GM12878 (cell line): ENCODE data around the gene ZNF365. TPM values are rescaled to one million over a fixed set of nuclear protein-coding genes. Genes with fewer than 3 reads are reported as not detected.

Source experiments
- ASH2L ChIP-seq: fragments of 300-600, 200-600 bp; sonication (generic); IDR thresholded peaks from 2 replicates; pipeline ENCODE4 v1.6.1; 2017; ENCODE audit warnings: low read depth, mild to moderate bottlenecking, borderline replicate concordance
- GATAD2B ChIP-seq: fragments of 450-650 bp; conservative IDR thresholded peaks from 2 replicates; pipeline ENCODE4 v1.6.1; 2017; ENCODE audit warnings: low read depth, mild to moderate bottlenecking, moderate library complexity
- NR2C1 ChIP-seq: fragments of 450-650 bp; IDR thresholded peaks from 2 replicates; pipeline ENCODE4 v1.6.1; 2017; ENCODE audit warnings: antibody characterized with exemption, mild to moderate bottlenecking, moderate library complexity
- PML ChIP-seq: IDR thresholded peaks from 2 replicates; pipeline ENCODE4 v1.6.1; 2012; ENCODE audit warnings: low read length, inconsistent platforms
- RUNX3 ChIP-seq: IDR thresholded peaks from 2 replicates; pipeline ENCODE4 v1.6.1; 2012; ENCODE audit warnings: low read length, inconsistent platforms
- SMARCA5 ChIP-seq: fragments of 450-650 bp; IDR thresholded peaks from 2 replicates; pipeline ENCODE4 v1.6.1; 2017; ENCODE audit warnings: mild to moderate bottlenecking
- TCF12 ChIP-seq: IDR thresholded peaks from 2 replicates; pipeline ENCODE4 v1.6.1; 2011; ENCODE audit warnings: low read depth, mild to moderate bottlenecking, low read length
- ZNF274 ChIP-seq: IDR thresholded peaks from one replicate; pipeline ENCODE4 v1.8.0; 2011; ENCODE audit not compliant: insufficient read length, insufficient read depth
- polyA plus RNA-seq, 11 experiments: library from polyadenylated mRNA; depleted of rRNA in 4 of 11; unstranded in 6 of 11; stranded (reverse) in 5 of 11; fragments of >200 nt; fragmentation: Nextera tagmentation in 4 of 11; fragmentation: Illumina TruSeq in 1 of 11; extraction: Ambion mirVana in 4 of 11; extraction: Trizol in 1 of 11; gene quantifications; 1 replicate in 1 of 11; 2 replicates in 10 of 11; pipeline versions ENCODE4 v1.2.1 to v1.2.3, GENCODE V29; 2011 to 2016; ENCODE audit warnings: inconsistent platforms in 2 of 11, missing spikeins in 2 of 11, low read depth in 1 of 11
- total RNA-seq, 4 experiments: library from RNA; depleted of rRNA in 3 of 4; stranded (reverse); fragments of >200 nt in 3 of 4; fragmentation: Illumina TruSeq in 1 of 4; extraction: Trizol in 1 of 4; gene quantifications; 2 replicates each; pipeline versions ENCODE4 v1.2.1 to v1.2.3, GENCODE V29; 2013 to 2021
- TF ChIP-seq, protein P1 (sequence below): fragments of 450-650 bp; IDR thresholded peaks from 2 replicates; pipeline ENCODE4 v1.6.1; 2017; ENCODE audit warnings: mild to moderate bottlenecking, low read depth, inconsistent platforms; ENCODE audit not compliant: poor library complexity, severe bottlenecking
- TF ChIP-seq, protein P2 (sequence below): IDR thresholded peaks from 2 replicates; pipeline ENCODE4 v1.6.1; 2012; ENCODE audit warnings: low read length, inconsistent platforms
- TF ChIP-seq, protein P3 (sequence below): IDR thresholded peaks from 2 replicates; pipeline ENCODE4 v1.6.1; 2012; ENCODE audit warnings: low read depth, low read length, improper control_type of control experiment

Gene ZNF365
- total and polyA plus RNA-seq, 10 of the 15 experiments (the other 5 are each of a cell fraction or from before 2014, with no cell fraction given) = 0.08 TPM; not detected in 9

DNA sequence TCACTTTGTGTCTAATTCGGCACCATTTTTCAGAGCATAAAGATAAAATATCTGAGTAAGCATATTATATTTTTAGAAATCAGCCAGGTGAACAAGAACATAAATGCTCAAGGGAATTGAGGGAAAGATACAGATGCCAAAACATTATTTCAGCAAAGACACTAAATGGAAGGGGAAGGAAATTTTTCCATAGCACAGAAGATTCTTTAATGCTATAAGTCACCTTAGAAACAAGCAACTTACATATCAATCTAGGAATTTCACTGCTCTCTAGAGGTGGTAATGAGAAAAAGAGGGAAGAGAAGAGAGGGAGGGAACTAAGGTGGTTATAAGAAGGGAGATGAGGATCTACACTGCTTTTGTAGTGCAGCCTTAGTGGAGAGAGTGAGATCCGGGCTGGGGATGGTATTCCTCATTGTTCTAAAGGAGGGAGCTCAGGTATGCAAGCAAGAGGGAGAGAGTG, 20.4 kb downstream of the ZNF365 start (continued):
- TF ChIP-seq GATAD2B (no peak), NR2C1 (no peak), PML (no peak), RUNX3 (no peak), TCF12 (no peak), ASH2L (no peak), ZNF274 (no peak), SMARCA5 (no peak)
- TF ChIP-seq, protein P1, sequence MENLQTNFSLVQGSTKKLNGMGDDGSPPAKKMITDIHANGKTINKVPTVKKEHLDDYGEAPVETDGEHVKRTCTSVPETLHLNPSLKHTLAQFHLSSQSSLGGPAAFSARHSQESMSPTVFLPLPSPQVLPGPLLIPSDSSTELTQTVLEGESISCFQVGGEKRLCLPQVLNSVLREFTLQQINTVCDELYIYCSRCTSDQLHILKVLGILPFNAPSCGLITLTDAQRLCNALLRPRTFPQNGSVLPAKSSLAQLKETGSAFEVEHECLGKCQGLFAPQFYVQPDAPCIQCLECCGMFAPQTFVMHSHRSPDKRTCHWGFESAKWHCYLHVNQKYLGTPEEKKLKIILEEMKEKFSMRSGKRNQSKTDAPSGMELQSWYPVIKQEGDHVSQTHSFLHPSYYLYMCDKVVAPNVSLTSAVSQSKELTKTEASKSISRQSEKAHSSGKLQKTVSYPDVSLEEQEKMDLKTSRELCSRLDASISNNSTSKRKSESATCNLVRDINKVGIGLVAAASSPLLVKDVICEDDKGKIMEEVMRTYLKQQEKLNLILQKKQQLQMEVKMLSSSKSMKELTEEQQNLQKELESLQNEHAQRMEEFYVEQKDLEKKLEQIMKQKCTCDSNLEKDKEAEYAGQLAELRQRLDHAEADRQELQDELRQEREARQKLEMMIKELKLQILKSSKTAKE = no peak
- TF ChIP-seq, protein P2, sequence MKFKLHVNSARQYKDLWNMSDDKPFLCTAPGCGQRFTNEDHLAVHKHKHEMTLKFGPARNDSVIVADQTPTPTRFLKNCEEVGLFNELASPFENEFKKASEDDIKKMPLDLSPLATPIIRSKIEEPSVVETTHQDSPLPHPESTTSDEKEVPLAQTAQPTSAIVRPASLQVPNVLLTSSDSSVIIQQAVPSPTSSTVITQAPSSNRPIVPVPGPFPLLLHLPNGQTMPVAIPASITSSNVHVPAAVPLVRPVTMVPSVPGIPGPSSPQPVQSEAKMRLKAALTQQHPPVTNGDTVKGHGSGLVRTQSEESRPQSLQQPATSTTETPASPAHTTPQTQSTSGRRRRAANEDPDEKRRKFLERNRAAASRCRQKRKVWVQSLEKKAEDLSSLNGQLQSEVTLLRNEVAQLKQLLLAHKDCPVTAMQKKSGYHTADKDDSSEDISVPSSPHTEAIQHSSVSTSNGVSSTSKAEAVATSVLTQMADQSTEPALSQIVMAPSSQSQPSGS = no peak
- TF ChIP-seq, protein P3, sequence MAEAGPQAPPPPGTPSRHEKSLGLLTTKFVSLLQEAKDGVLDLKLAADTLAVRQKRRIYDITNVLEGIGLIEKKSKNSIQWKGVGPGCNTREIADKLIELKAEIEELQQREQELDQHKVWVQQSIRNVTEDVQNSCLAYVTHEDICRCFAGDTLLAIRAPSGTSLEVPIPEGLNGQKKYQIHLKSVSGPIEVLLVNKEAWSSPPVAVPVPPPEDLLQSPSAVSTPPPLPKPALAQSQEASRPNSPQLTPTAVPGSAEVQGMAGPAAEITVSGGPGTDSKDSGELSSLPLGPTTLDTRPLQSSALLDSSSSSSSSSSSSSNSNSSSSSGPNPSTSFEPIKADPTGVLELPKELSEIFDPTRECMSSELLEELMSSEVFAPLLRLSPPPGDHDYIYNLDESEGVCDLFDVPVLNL = no peak
